Calu3 (cell line): ENCODE data around the gene SEPTIN14. TPM values are rescaled to one million over a fixed set of nuclear protein-coding genes. Genes with fewer than 3 reads are reported as not detected.
"Not testable (repeated sequence)": the region's sequence is repeated elsewhere in the genome, so short reads cannot be mapped to it uniquely, and the experiment has no call there.

Source experiments
- Bru-seq: library from RNA; stranded (reverse); fragments of 400-500 nt; gene quantifications from one replicate; lab custom pipeline; 2021; lab: Mats Ljungman, UMichigan
- BruChase-seq, 2 experiments: library from RNA; stranded (reverse); fragments of 400-500 nt; gene quantifications; one replicate each; lab custom pipeline; 2021; lab: Mats Ljungman, UMichigan
- BruUV-seq: library from RNA; stranded (reverse); fragments of 400-500 nt; replicated peaks from 2 replicates; lab custom pipeline; 2021; lab: Mats Ljungman, UMichigan
- CTCF ChIA-PET: fragments of 300-600 bp; sonication (Branson Sonifier 250); formaldehyde crosslinking; loops from one replicate; lab custom pipeline; 2022; ENCODE audit warnings: antibody characterized with exemption; lab: Charles Lee
- DNase-seq: peaks from one replicate; pipeline ENCODE4 v3.0.0; 2022
- H3K27ac Mint-ChIP-seq: one replicate; pipeline ENCODE4 v1.8.0; 2022; ENCODE audit warnings: mixed read lengths; ENCODE audit not compliant: unreplicated experiment
- H3K27me3 Mint-ChIP-seq: one replicate; pipeline ENCODE4 v1.8.0; 2022; ENCODE audit warnings: mixed read lengths; ENCODE audit not compliant: unreplicated experiment
- H3K36me3 Mint-ChIP-seq: one replicate; pipeline ENCODE4 v1.8.0; 2022; ENCODE audit warnings: mild to moderate bottlenecking, moderate library complexity, mixed read lengths; ENCODE audit not compliant: insufficient read depth, unreplicated experiment
- H3K4me1 Mint-ChIP-seq: one replicate; pipeline ENCODE4 v1.8.0; 2022; ENCODE audit warnings: mild to moderate bottlenecking, low read depth, mixed read lengths; ENCODE audit not compliant: unreplicated experiment
- H3K4me3 Mint-ChIP-seq: one replicate; pipeline ENCODE4 v1.8.0; 2022; ENCODE audit warnings: mild to moderate bottlenecking, low read depth, moderate library complexity, mixed read lengths; ENCODE audit not compliant: unreplicated experiment
- H3K9me3 Mint-ChIP-seq: one replicate; pipeline ENCODE4 v1.8.0; 2022; ENCODE audit warnings: low read depth, mixed read lengths; ENCODE audit not compliant: unreplicated experiment
- CTCF ChIP-seq: fragments of 200-600 bp; IDR thresholded peaks from one replicate; pipeline ENCODE4 v1.8.0; 2022; ENCODE audit warnings: antibody characterized with exemption; ENCODE audit not compliant: unreplicated experiment
- intact Hi-C: fragments of 100-400 bp; cut with micrococcal nuclease; formaldehyde crosslinking; loops from one replicate; pipeline ENCODE4 v1.10.0; 2022; ENCODE audit not compliant: unreplicated experiment
- long read RNA-seq: library from polyadenylated mRNA; stranded (forward); transcript quantifications from one replicate; pipeline ENCODE4 v2.0.0, GENCODE V29; 2022
- total RNA-seq: library from RNA; stranded (reverse); gene quantifications from 2 replicates; pipeline ENCODE4 v1.2.3, GENCODE V29; 2022

The SEPTIN14 gene
- not detected in 2 replicates for total RNA-seq
- Bru-seq, nascent RNA, result not detected
- percentile 2 among the genes with signal in this experiment for BruChase-seq, experiment 1, labeled RNA remaining after a 6-hour chase
- BruChase-seq, experiment 2, labeled RNA remaining after a 2-hour chase, result not detected
- long read RNA-seq, result 0 reads

DNA sequence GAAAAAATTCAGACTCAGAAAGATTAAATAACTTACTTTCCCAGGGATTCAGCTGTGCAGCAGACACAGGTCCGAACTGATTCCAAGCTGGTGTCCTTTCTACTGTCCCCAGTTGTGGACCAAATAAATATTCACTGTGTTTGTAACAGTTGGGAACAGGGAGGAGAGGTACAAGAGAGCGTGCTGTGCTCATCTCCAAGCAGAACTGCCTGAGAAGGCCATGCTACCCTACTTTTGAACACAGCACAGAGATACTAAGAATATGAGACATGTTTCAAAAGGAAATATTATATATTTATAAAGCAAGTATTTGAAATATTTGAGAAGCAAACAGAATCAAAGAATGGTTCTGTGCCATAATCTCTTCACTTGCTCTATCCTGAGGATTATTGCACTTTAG lies at the start of gene SEPTIN14:
SEPTIN14 (minus strand) TSS at position 101 of the 400 bp plus-strand sequence. CDS start 756 bp downstream, outside the sequence.
- H3K27me3 Mint-ChIP-seq, BruUV-seq, H3K4me1 Mint-ChIP-seq, H3K27ac Mint-ChIP-seq, CTCF ChIA-PET, intact Hi-C loops, H3K4me3 Mint-ChIP-seq, H3K9me3 Mint-ChIP-seq, H3K36me3 Mint-ChIP-seq, DNase-seq: not testable (repeated sequence)

- Mint-ChIP-seq H3K36me3 (no peaks in the 10 kb centered on the region), H3K4me1 (no peaks in the 10 kb centered on the region), H3K27ac (no peak overlapping the region), H3K4me3 (no peak overlapping the region), H3K27me3 (no peaks in the 10 kb centered on the region), H3K9me3 (peaks cover 6% of the 10 kb centered on the region)
- intact Hi-C loops, result no loop called here
- CTCF ChIA-PET, result interaction anchor here (0.6 kb wide), 1 partner anchor 205 kb away, joined by 4 read pairs; no protein-coding TSS in a partner anchor
- no TSS peak for BruUV-seq
- DNase-seq, result no peak
- TF ChIP-seq CTCF, result no peak
These were observed 41.6 kb upstream of the SEPTIN14 start for GRCh38 chr7:55903985-55904759.

- CTCF ChIA-PET, DNase-seq: not testable (repeated sequence)
These were observed 38.5 kb upstream of the SEPTIN14 start for GRCh38 chr7:55901059-55901458.

DNA sequence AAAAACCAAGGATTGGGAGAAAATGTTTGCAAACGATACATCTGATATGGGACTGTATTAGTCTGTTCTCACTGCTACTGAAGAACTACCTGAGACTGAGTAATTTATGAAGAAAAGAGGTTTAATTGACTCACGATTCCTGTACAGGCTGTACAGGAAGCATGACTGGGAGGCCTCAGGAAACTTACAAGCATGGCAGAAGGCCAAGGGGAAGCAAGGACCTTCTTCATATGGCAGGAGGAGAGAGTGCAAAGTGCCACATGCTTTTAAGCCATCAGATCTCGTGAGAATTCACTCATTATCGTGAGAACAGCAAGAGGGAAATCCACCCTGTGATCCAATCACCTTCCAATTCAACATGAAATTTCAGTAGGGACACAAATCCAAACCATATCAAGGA lies 35.7 kb upstream of the SEPTIN14 start:
- no peaks in the 10 kb centered on the region for H3K36me3 Mint-ChIP-seq
- DNase-seq, result no peak
- H3K4me1 Mint-ChIP-seq, result no peaks in the 10 kb centered on the region
- CTCF ChIA-PET, result interaction anchor here (1.1 kb wide), 1 partner anchor 8 kb away, joined by 3 read pairs; no protein-coding TSS in a partner anchor
- intact Hi-C loops, result no loop called here
- no peak overlapping the region for H3K27ac Mint-ChIP-seq
- H3K9me3 Mint-ChIP-seq, result peaks cover 25% of the 10 kb centered on the region
- BruUV-seq, result no TSS peak
- TF ChIP-seq CTCF, result no peak
- no peak overlapping the region for H3K4me3 Mint-ChIP-seq
- no peaks in the 10 kb centered on the region for H3K27me3 Mint-ChIP-seq

More at GRCh38 chr7:55901059-55901458, 38.5 kb upstream of the SEPTIN14 start:
- H3K27ac Mint-ChIP-seq, H3K27me3 Mint-ChIP-seq, BruUV-seq, H3K4me1 Mint-ChIP-seq, H3K4me3 Mint-ChIP-seq, intact Hi-C loops, H3K36me3 Mint-ChIP-seq: not testable (repeated sequence)
- peaks cover 18% of the 10 kb centered on the region for H3K9me3 Mint-ChIP-seq

GRCh38 chr7:55895021-55895420 lies 32.5 kb upstream of the SEPTIN14 start:
- Mint-ChIP-seq H3K36me3 (no peaks in the 10 kb centered on the region), H3K4me1 (no peaks in the 10 kb centered on the region), H3K4me3 (no peak overlapping the region), H3K27me3 (no peaks in the 10 kb centered on the region), H3K27ac (no peak overlapping the region), H3K9me3 (peaks cover 19% of the 10 kb centered on the region)
- intact Hi-C loops, result no loop called here
- no TSS peak for BruUV-seq
- CTCF ChIA-PET, result interaction anchor here (0.7 kb wide), 1 partner anchor 1426 kb away, joined by 6 read pairs; no protein-coding TSS in a partner anchor
- DNase-seq, result no peak
- no peak for TF ChIP-seq CTCF
